Stimulated activated naive B cell treated with anti-CD40 and anti-IgM and Interleukin-4, amounts not matched to agents 10 μg/mL and 1 μg/mL and 100 μg/mL, for 72 hours (primary cell): ENCODE data around the gene KRT77.

ENCODE experiments used
- ATAC-seq, 2 donors: fragments of 150-1000 bp; cut with Tn5 transposase; replicated peaks; 2 replicates each; pipeline ENCODE4 v1.10.0; 2021; ENCODE audit warnings: moderate library complexity in 1 of 2
- DNase-seq: peaks from one replicate; pipeline ENCODE4 v3.0.0; 2021
- H3K27ac Mint-ChIP-seq: one replicate; pipeline ENCODE4 v1.8.0; 2022; ENCODE audit warnings: mild to moderate bottlenecking, mixed read lengths
- H3K27me3 Mint-ChIP-seq, 2 donors: one replicate each; pipeline ENCODE4 v1.8.0; 2022; ENCODE audit warnings: mixed read lengths in 2 of 2
- H3K36me3 Mint-ChIP-seq, 2 donors: one replicate each; pipeline ENCODE4 v1.8.0; 2022; ENCODE audit warnings: mixed read lengths in 2 of 2, mild to moderate bottlenecking in 1 of 2
- H3K4me1 Mint-ChIP-seq, 2 donors: one replicate each; pipeline ENCODE4 v1.8.0; 2022; ENCODE audit warnings: mixed read lengths in 2 of 2, mild to moderate bottlenecking in 1 of 2
- H3K4me3 Mint-ChIP-seq, 2 donors: one replicate each; pipeline ENCODE4 v1.8.0; 2022; ENCODE audit warnings: mild to moderate bottlenecking in 2 of 2, mixed read lengths in 2 of 2, moderate library complexity in 1 of 2
- H3K9me3 Mint-ChIP-seq, 2 donors: one replicate each; pipeline ENCODE4 v1.8.0; 2022; ENCODE audit warnings: mixed read lengths in 2 of 2, mild to moderate bottlenecking in 1 of 2

The KRT77 gene

GRCh38 chr12:52735106-52735505 lies 31.8 kb upstream of the KRT77 start:
- peaks cover 10 to 11% of the 10 kb centered on the region in 2 donors for H3K27me3 Mint-ChIP-seq
- no peak for ATAC-seq
- H3K9me3 Mint-ChIP-seq: peaks cover 0 to 3% of the 10 kb centered on the region in 2 donors
- no peaks in the 10 kb centered on the region for H3K4me1 Mint-ChIP-seq
- no peak overlapping the region for H3K27ac Mint-ChIP-seq
- no peak for DNase-seq
- no peak overlapping the region for H3K4me3 Mint-ChIP-seq
- no peaks in the 10 kb centered on the region for H3K36me3 Mint-ChIP-seq

GRCh38 chr12:52730793-52731192 lies 27.5 kb upstream of the KRT77 start:
- Mint-ChIP-seq H3K9me3 (peaks cover 0 to 3% of the 10 kb centered on the region in 2 donors), H3K36me3 (no peaks in the 10 kb centered on the region), H3K4me1 (no peaks in the 10 kb centered on the region), H3K27ac (no peak overlapping the region), H3K27me3 (peaks cover 6 to 8% of the 10 kb centered on the region in 2 donors), H3K4me3 (no peak overlapping the region)
- ATAC-seq: no peak
- DNase-seq: no peak

GRCh38 chr12:52730383-52730782 lies 27.1 kb upstream of the KRT77 start:
- DNase-seq: no peak

GRCh38 chr12:52729147-52729546 lies 25.8 kb upstream of the KRT77 start:
- no peaks in the 10 kb centered on the region for H3K36me3 Mint-ChIP-seq
- no peaks in the 10 kb centered on the region for H3K4me1 Mint-ChIP-seq
- DNase-seq (no peak), ATAC-seq (no peak)
- H3K9me3 Mint-ChIP-seq: peaks cover 0 to 3% of the 10 kb centered on the region in 2 donors
- H3K27me3 Mint-ChIP-seq: peaks cover under 1 to 8% of the 10 kb centered on the region in 2 donors
- no peak overlapping the region for H3K4me3 Mint-ChIP-seq
- no peak overlapping the region for H3K27ac Mint-ChIP-seq

More at GRCh38 chr12:52730383-52730782, 27.1 kb upstream of the KRT77 start:
- Mint-ChIP-seq H3K4me3 (no peak overlapping the region), H3K4me1 (no peaks in the 10 kb centered on the region), H3K27me3 (peaks cover 5 to 6% of the 10 kb centered on the region in 2 donors), H3K9me3 (peaks cover 0 to 3% of the 10 kb centered on the region in 2 donors), H3K27ac (no peak overlapping the region), H3K36me3 (no peaks in the 10 kb centered on the region)
- no peak for ATAC-seq

- Mint-ChIP-seq H3K4me1 (no peaks in the 10 kb centered on the region), H3K9me3 (peaks cover 0 to 3% of the 10 kb centered on the region in 2 donors), H3K27me3 (peaks cover under 1 to 8% of the 10 kb centered on the region in 2 donors), H3K27ac (no peak overlapping the region), H3K36me3 (no peaks in the 10 kb centered on the region), H3K4me3 (no peak overlapping the region)
- DNase-seq: no peak
- ATAC-seq: no peak
Observed at GRCh38 chr12:52728374-52728773, 25.1 kb upstream of the KRT77 start.

GRCh38 chr12:52727037-52727436 lies 23.7 kb upstream of the KRT77 start:
- ATAC-seq: no peak
- H3K36me3 Mint-ChIP-seq: no peaks in the 10 kb centered on the region
- peaks cover 8% of the 10 kb centered on the region in 2 donors for H3K27me3 Mint-ChIP-seq
- no peak overlapping the region for H3K4me3 Mint-ChIP-seq
- peaks cover 0 to 1% of the 10 kb centered on the region in 2 donors for H3K9me3 Mint-ChIP-seq
- H3K27ac Mint-ChIP-seq: no peak overlapping the region
- H3K4me1 Mint-ChIP-seq: no peaks in the 10 kb centered on the region
- DNase-seq: no peak

GRCh38 chr12:52726451-52726850 lies 23.1 kb upstream of the KRT77 start:
- no peak overlapping the region for H3K27ac Mint-ChIP-seq
- H3K9me3 Mint-ChIP-seq: peaks cover 0 to 1% of the 10 kb centered on the region in 2 donors
- H3K27me3 Mint-ChIP-seq: peaks cover 8 to 11% of the 10 kb centered on the region in 2 donors
- no peaks in the 10 kb centered on the region for H3K36me3 Mint-ChIP-seq
- DNase-seq: no peak
- H3K4me3 Mint-ChIP-seq: no peak overlapping the region
- no peaks in the 10 kb centered on the region for H3K4me1 Mint-ChIP-seq
- no peak for ATAC-seq

GRCh38 chr12:52724384-52724783 lies 21.1 kb upstream of the KRT77 start:
- H3K36me3 Mint-ChIP-seq: no peaks in the 10 kb centered on the region
- H3K4me3 Mint-ChIP-seq: no peak overlapping the region
- peaks cover 8 to 11% of the 10 kb centered on the region in 2 donors for H3K27me3 Mint-ChIP-seq
- no peaks in the 10 kb centered on the region for H3K9me3 Mint-ChIP-seq
- no peak for DNase-seq
- no peaks in the 10 kb centered on the region for H3K4me1 Mint-ChIP-seq
- H3K27ac Mint-ChIP-seq: no peak overlapping the region
- no peak for ATAC-seq

- peaks cover 15 to 18% of the 10 kb centered on the region in 2 donors for H3K27me3 Mint-ChIP-seq
- ATAC-seq: no peak
- H3K9me3 Mint-ChIP-seq: no peaks in the 10 kb centered on the region
- no peak for DNase-seq
- no peak overlapping the region for H3K4me3 Mint-ChIP-seq
- no peaks in the 10 kb centered on the region for H3K36me3 Mint-ChIP-seq
- no peaks in the 10 kb centered on the region for H3K4me1 Mint-ChIP-seq
- H3K27ac Mint-ChIP-seq: no peak overlapping the region
Observed at GRCh38 chr12:52722680-52723079, 19.4 kb upstream of the KRT77 start.

GRCh38 chr12:52721838-52722470 lies 18.6 kb upstream of the KRT77 start:
- DNase-seq (no peak), ATAC-seq (no peak)
- Mint-ChIP-seq H3K27ac (no peak overlapping the region), H3K4me1 (no peaks in the 10 kb centered on the region), H3K36me3 (no peaks in the 10 kb centered on the region), H3K27me3 (peaks cover 15 to 25% of the 10 kb centered on the region in 2 donors), H3K9me3 (no peaks in the 10 kb centered on the region), H3K4me3 (no peak overlapping the region)

- Mint-ChIP-seq H3K9me3 (no peaks in the 10 kb centered on the region), H3K27ac (no peak overlapping the region), H3K4me1 (no peaks in the 10 kb centered on the region), H3K4me3 (no peak overlapping the region), H3K36me3 (no peaks in the 10 kb centered on the region), H3K27me3 (peaks cover 25 to 40% of the 10 kb centered on the region in 2 donors)
- no peak for ATAC-seq
- DNase-seq: no peak
Observed at GRCh38 chr12:52720365-52720886, 17.1 kb upstream of the KRT77 start.

- Mint-ChIP-seq H3K9me3 (no peaks in the 10 kb centered on the region), H3K27me3 (peaks cover 43 to 64% of the 10 kb centered on the region in 2 donors), H3K36me3 (no peaks in the 10 kb centered on the region), H3K27ac (no peak overlapping the region), H3K4me1 (no peaks in the 10 kb centered on the region), H3K4me3 (no peak overlapping the region)
- ATAC-seq: no peak
- no peak for DNase-seq
Observed at GRCh38 chr12:52716061-52716460, 12.7 kb upstream of the KRT77 start.

- no peak overlapping the region for H3K27ac Mint-ChIP-seq
- DNase-seq (no peak), ATAC-seq (no peak)
- H3K9me3 Mint-ChIP-seq: no peaks in the 10 kb centered on the region
- H3K27me3 Mint-ChIP-seq: peaks cover 43 to 64% of the 10 kb centered on the region in 2 donors
- H3K4me3 Mint-ChIP-seq: no peak overlapping the region
- no peaks in the 10 kb centered on the region for H3K4me1 Mint-ChIP-seq
- H3K36me3 Mint-ChIP-seq: no peaks in the 10 kb centered on the region
Observed at GRCh38 chr12:52715416-52715815, 12.1 kb upstream of the KRT77 start.

GRCh38 chr12:52714887-52715281 lies 11.6 kb upstream of the KRT77 start:
- Mint-ChIP-seq H3K27ac (no peak overlapping the region), H3K4me3 (no peak overlapping the region), H3K4me1 (no peaks in the 10 kb centered on the region), H3K27me3 (peaks cover 43 to 64% of the 10 kb centered on the region in 2 donors), H3K36me3 (no peaks in the 10 kb centered on the region), H3K9me3 (no peaks in the 10 kb centered on the region)
- ATAC-seq (no peak), DNase-seq (no peak)
